Germinal center (tissue), 1 donor: ENCODE data around the gene RTN3.
"Not testable (repeated sequence)": the region's sequence is repeated elsewhere in the genome, so short reads cannot be mapped to it uniquely, and the experiment has no call there.

Experiments
- DNase-seq: peaks from one replicate; pipeline ENCODE4 v3.0.0; 2012; ENCODE audit warnings: mixed read lengths, low spot score

The RTN3 gene

DNA sequence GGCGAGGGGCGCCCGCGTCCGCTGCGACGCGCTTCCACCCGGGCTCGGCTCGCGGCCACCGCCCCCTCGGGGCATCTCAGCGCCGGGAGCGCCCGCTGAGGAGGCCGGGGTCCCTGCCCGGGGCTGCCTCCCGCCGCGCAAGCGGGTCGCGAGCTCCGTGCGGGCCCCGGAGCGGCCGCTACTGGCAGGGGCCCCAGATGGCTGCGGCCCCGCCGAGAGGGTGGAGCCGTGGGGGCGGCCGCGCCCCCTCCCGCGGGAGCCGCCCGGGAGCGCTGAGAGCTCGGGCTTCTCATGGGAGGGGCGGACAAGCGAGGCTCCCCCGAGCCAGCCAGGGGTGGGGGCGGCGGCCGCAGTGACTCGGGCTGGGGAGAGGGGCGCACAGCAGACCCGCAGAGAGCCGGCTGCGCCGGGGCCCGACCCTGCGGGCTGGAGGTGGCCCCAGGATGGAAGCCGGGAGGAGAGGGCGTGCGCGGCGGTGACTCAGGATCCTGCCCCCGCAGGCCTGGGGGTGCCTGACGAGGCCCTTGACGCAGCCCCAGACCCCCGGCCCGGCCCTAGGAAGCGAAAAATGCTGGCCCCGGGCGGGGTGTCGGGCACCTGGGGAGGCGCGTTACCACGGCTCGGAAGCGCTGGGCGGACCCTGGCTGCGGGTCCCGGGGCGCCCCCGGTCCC, 87.9 kb downstream of the RTN3 start:
- DNase-seq: peak; percentile 48

- DNase-seq: no peak
These were observed 88.6 kb downstream of the RTN3 start for GRCh38 chr11:63769714-63770455.

GRCh38 chr11:63770763-63771162, 89.5 kb downstream of the RTN3 start:
- DNase-seq: no peak

- DNase-seq: not testable (repeated sequence)
These were observed 90.5 kb downstream of the RTN3 start for GRCh38 chr11:63771741-63772318.

DNA sequence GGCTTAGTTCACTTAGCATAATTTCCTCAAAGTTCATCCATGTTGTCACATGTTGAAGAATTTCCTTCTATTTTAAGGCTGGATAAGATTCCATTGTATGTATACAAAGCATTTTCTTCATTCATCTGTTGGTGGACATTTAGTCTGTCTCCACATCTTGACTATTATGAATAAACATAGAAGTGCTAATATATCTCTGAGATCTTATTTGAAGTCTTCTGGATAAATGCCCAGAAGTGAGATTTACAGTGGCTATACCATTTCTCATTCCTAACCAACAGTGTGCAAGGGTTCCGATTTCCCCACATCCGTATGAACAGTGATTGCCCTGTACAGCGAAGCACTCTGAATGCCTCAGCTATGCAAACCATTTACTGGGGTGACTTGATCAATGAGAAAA, 93.9 kb downstream of the RTN3 start:
- DNase-seq: no peak

DNA sequence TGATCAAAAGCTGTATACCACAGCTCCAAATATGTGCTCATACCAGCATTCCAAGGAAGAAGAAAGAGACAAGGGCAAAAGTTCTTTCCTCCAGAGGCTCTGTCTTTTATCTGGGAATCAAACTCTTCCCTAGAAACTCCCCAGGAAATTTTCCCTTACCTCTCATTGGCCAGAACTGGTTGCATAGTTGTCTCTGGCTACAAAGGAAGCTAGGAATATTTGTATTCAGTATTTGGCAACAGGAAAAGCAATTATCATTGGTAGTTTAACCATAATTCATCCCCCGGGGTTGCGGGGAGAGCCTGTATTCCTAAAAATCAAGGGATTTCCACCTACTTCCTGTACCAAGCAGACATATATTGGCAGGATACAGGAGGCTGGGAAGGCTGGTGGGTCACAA, 97.7 kb downstream of the RTN3 start:
- DNase-seq: no peak

DNA sequence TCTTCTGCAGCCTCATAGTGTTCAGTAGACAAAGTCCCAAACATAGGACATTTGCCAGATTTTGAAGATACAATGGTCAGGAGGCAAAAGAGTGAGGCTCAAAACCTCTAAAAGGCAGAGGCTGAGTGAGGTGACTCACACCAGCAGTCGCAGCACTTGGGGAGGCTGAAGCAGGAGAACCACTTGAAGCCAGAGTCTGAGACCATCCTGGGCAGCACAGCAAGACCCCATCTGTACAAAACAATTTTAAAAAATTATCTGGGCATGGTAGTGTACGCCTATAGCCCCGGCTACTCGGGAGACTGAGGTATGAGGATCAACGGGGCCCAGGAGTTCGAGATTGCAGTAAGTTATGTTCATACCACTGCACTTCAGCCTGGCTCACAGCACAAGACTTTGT, 101.4 kb downstream of the RTN3 start:
- DNase-seq: no peak

DNA sequence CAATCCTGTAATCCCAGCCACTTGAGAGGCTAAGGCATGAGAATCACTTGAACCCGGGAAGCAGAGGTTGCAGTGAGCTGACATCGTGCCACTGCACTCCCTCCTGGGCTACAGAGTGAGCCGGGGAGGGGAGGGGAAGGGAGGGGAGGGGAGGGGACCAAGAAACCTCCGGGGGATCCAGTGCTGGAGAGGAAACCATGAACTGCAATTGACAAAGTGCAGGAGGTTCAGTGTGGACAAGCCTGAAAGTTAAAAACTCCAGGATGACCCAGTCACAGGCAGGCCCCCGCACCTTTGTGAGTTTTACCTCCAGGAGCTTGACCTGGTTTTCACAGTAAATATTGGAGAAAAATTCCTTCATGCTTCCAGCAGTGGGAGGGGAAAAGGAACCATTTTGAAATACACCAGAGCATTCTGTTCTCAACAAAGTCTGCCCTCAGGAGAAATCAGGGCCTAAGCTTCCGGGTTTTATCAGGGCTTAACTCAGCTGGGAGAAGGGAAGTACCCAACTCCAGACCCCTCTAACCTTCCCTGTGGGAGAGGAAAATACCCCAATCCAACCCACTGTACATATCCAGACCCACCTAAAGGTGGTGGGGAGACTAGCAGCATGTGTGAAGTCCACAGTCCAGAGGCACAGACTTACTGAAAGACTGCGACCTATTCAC, 102.8 kb downstream of the RTN3 start:
- no peak for DNase-seq

- no peak for DNase-seq
These were observed 104.5 kb downstream of the RTN3 start for GRCh38 chr11:63785823-63786222.

DNA sequence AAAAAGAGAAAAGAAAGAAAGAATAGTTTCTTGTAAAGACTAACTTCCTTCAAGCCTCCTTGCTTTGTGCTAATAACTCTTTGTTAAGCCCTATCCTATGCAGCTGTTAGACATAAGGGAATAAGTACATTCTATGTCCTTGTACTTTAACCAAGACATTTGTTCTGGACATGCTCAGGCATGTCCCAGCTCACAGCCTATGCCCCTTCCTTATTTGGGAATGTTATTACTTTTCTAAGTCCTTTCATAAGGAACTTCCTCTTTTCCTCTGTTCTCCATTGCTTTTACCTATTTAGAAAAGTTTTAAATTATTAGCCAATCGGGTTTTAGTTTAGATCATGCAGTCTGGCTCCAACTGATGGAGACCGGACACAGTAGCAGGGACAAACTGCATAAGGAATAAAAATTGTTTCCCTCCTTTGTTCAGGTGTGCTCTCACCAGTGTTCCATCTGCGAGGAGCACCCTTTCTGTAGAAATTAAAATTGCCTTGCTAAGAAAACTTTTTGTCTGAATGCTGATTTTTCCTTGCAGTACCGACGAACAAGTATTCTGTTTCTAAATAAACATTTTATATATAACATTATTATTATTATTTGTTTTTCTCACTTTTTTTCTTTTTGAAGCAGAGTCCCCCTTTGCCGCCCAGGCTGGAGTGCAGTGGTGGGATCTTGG, 110.3 kb downstream of the RTN3 start:
- no peak for DNase-seq

DNA sequence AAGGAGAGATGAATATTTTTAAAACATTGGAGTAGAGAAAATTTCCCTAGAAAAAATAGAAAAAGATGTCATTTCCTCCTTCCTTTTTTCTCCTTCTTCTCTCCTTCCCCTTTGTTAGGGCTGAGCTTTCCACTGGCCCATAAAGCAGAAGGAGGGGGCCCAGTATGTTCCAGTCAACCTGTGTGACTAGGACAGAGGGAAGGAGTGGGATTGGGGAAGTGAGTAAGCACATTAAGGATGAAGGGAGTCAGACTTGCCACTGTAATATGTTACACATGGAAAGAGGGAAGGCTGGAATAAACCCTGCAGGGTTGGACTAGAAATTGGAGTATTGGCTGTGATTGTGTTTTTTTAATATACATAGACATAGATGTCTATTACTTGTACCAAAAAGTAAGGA, 111.9 kb downstream of the RTN3 start:
- DNase-seq: no peak

DNA sequence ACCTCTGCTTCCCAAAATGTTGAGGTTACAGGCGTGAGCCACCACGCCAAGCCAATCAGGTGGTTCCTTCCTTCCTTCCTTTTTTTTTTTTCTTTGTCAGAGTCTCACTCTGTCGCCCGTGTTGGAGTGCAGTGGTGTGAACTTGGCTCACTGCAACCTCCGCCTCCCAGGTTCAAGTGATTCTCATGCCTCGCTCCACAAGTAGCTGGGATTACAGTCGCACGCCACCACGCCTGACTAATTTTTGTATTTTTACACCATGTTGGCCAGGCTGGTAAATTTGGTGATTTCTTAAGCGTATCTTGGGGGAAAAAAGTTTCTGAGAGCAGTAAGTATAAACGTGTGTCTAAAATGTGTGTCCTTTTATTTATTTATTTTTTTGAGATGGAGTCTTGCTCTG, 113.8 kb downstream of the RTN3 start:
- no peak for DNase-seq

- no peak for DNase-seq
These were observed 119.6 kb downstream of the RTN3 start for GRCh38 chr11:63800921-63801320.

- no peak for DNase-seq
These were observed 121.5 kb downstream of the RTN3 start for GRCh38 chr11:63802637-63803414.

- DNase-seq: no peak
These were observed 123.0 kb downstream of the RTN3 start for GRCh38 chr11:63804259-63804658.

GRCh38 chr11:63805844-63806415, 124.6 kb downstream of the RTN3 start:
- no peak for DNase-seq
